GM18517 (cell line): ENCODE results near the gene RASAL2.

ENCODE experiments used
- ATAC-seq: cut with Tn5 transposase; IDR thresholded peaks from one replicate; pipeline ENCODE4 v1.9.1; 2021; ENCODE audit warnings: mild to moderate bottlenecking, moderate library complexity; ENCODE audit not compliant: unreplicated experiment

RASAL2 gene

DNA sequence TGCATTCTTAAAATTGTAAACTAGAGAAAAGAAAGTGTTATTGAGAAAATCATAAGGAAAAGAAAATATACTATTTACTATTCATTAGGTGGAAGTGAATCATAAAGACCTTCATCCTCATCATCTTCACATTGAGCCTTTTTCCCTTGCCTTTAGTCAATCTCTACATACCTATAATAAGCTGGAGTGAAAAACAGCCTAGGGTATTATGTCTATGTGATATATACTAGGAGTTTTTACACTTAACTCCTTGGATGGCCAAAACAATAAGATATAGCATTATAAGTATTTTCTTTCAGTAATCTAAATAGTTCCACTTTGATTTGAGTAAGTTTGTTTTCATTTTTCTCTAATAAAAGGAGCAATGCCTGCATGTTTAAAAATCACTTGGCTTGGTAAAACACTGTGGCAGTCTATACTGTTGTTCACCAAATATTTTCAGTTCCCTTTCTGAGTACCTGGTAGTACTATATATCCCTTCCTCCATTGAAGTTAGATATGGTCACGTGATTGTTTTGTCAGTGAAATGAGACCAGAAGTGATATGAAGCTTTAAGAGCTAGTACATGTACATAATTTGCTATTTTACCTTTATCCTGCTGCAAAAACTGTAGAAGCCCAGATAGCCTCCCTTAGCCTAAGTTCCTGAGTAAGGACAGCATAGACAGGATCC, 324.5 kb downstream of the RASAL2 start:
- peak; percentile 92 for ATAC-seq

- no peak for ATAC-seq
Observed at GRCh38 chr1:178434360-178434759, 340.5 kb downstream of the RASAL2 start.

DNA sequence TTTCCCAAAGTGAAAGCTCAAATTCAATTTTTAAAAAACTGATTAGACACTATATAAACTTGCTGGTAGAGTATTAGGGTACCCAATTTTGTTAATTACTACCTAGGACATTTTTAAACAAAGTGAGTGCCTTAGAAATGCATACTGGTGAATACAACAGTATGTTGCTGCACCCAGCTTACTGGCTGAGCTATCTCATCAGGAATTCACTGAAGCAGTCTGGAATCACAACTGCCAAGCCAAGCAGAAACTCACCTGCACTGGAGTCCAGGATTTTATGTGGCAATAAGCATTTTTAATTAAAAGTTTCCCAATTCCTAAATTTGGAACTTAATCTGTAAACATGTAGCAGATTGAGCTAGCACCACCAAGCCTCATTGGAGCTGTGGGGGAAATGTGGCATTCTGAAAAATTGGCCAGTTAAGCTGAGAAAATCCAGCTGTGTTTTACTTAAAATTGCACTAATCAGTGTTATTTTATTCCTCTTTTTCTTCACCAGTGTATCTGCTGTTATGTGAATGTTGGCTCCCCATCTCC, 341.1 kb downstream of the RASAL2 start:
- no peak for ATAC-seq

- no peak for ATAC-seq
Observed at GRCh38 chr1:178436899-178437298, 343.0 kb downstream of the RASAL2 start.

- no peak for ATAC-seq
Observed at GRCh38 chr1:178438432-178438831, 344.5 kb downstream of the RASAL2 start.

DNA sequence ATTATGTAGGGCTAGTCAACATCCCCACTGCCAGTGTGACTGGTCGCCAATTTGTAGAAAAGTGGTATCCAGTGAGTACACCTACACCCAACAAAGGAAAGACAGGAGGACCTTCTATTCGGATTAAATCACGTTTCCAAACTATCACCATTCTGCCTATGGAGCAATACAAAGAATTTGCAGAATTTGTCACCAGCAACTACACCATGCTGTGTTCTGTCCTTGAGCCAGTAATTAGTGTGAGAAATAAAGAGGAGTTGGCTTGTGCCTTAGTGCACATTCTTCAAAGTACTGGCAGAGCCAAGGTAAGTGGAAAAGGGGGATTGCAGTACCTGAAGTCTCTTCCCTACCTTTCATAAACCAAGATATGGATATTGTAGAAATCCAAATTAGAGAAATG, 349.0 kb downstream of the RASAL2 start:
- no peak for ATAC-seq

- ATAC-seq = no peak
Observed at GRCh38 chr1:178450871-178451270, 357.0 kb downstream of the RASAL2 start.

GRCh38 chr1:178451529-178451928, 357.6 kb downstream of the RASAL2 start:
- ATAC-seq = no peak

DNA sequence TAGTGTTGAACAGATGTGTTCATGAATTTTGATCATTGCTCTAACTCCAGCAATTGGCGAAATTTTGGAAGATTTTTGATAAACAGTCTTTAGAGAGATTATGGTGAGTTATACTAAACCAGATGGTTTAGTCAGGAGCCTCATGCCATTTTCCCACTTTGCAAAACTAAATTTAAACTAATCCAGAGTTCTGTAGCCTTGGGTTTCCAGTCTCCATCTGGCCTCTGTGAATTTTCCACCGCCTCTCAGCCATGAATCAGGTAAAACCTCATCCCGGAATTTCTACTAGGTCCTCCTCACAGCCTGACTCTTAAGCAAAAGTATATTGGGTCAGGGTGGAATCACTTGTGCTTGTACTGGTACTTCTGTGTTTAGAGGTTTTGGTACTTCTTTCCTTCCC, 358.1 kb downstream of the RASAL2 start:
- no peak for ATAC-seq

- ATAC-seq = no peak
Observed at GRCh38 chr1:178456472-178456871, 362.6 kb downstream of the RASAL2 start.

DNA sequence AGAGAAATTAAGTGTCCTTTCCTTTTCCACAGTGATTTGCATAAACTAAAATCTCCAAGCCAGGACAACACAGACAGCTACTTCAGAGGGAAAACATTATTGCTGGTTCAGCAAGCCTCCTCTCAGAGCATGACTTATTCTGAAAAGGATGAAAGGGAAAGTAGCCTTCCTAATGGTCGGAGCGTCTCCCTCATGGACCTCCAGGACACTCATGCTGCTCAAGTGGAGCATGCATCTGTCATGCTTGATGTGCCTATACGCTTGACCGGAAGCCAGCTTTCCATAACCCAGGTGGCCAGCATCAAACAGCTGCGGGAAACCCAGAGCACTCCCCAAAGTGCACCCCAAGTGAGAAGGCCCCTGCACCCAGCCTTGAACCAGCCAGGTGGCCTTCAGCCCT, 363.7 kb downstream of the RASAL2 start:
- no peak for ATAC-seq

DNA sequence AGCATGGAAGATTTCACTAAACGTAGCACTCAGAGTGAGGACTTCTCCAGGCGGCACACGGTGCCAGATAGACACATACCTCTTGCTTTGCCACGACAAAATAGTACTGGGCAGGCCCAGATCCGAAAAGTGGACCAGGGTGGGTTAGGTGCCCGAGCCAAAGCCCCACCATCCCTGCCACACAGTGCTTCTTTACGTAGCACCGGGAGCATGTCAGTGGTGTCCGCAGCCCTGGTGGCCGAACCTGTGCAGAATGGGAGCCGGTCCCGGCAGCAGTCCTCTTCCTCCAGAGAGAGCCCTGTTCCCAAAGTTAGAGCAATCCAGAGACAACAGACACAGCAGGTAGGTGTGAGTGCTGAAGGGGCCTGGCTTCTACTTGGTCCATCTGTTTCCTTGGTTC, 364.3 kb downstream of the RASAL2 start:
- ATAC-seq = no peak

- ATAC-seq = no peak
Observed at GRCh38 chr1:178461104-178461503, 367.2 kb downstream of the RASAL2 start.

DNA sequence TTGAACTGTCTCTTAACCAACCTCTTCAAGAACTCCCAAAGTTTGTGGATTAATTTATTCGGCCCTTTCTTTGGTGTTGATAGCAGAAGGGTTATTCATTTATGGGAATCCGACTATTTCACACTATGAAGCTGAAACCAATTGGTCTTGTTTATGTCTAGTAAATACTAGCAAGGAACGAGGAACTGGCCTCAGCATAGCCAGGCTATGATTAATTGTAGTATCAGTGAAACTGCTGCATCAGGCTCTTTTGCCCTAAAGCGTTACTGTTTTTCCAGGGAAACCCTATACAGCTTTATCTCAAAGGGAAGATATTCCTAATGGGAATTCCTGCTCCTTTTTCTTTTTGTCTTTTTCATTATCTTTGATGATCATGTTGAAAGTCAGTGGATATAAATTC, 367.8 kb downstream of the RASAL2 start:
- ATAC-seq = no peak

DNA sequence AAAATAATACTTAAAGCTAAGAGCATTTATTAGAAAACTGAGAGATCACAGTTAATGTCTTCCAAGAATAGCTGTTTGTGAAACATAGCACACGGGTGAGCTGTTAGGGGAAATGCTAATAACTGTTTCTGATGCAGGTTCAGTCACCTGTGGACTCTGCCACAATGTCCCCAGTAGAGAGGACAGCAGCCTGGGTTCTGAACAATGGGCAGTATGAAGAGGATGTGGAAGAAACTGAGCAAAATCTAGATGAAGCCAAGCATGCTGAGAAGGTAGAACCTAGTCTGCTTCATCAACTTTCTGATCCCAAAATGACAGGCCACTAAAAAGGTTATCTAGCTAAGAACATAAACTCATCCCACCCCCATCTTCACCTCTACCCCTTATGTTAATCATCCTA, 370.2 kb downstream of the RASAL2 start:
- ATAC-seq = no peak

DNA sequence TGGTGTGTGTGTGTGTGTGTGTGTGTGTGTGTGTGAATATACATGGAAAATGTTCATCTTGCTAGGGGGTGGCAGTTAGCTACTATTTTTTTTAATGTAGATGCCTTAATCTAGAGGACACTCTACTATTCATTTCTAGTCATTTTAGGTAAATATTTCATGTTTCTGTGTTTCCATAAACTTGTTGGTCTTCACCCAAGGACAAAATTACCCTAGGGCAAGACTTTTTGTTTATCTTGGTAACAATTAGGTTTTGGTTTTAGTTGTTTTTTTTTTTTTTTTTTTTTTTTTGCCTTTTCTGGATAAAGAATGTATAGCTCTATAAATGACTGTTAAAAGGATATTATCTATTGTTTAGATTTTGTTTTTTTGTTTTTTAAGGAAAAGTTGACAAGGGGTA, 370.7 kb downstream of the RASAL2 start:
- ATAC-seq = no peak

DNA sequence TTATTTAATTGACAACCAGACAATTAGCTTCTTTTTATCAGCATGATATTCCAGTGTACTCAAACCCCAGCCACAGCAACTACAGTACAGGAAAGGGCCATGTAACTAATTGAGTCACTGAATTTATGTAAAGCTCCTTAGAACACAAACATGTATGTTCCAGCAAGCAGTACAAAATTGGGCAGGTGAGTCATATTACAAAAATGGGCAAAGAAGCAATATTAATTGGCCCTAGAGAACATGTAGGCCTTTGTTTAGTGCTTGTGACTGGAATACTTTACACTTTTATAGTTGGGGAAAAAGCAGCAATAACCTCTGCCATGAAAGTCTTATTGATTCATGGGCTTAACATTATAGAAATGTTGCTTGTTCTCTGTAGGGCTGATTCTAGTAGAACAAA, 371.1 kb downstream of the RASAL2 start:
- ATAC-seq = no peak

DNA sequence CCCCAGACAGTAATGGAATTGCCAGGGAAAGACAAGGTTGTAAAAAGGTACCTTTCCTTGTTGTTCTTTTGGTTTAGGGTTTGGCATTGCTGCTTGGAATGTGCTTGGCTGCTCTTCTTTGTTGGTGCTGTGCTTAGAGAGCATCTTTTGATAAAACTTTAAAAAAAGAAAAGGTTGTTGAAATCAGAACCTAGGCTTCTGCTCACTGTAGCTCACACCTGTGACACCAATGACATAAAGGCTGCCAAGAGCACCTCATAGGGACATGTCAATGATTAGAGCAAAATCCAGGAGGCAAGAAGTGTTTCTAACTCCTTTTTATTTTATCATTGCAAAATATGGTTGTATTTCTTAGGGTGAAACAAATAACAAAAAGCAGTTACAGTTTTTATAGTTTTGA, 373.9 kb downstream of the RASAL2 start:
- no peak for ATAC-seq

GRCh38 chr1:178470411-178470960, 376.6 kb downstream of the RASAL2 start:
- ATAC-seq = no peak

DNA sequence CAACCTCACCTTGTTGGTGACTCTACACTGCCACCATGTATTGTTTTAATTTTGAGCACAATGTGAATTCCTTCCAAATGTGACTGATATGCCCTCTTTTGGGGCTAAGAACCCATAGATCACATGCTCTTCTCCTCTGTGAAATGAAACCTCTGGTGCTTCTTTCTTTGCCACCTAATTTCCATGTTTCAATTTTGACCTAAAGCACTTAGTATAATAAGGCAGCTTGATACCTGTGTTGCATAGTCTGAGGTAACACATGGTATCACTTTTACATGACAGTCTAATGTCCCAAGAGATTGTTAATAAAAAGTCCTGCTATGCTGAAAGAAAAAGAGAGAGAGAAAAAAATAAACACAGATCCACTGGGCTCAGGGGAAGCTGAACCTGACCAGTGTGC, 378.6 kb downstream of the RASAL2 start:
- ATAC-seq = no peak

DNA sequence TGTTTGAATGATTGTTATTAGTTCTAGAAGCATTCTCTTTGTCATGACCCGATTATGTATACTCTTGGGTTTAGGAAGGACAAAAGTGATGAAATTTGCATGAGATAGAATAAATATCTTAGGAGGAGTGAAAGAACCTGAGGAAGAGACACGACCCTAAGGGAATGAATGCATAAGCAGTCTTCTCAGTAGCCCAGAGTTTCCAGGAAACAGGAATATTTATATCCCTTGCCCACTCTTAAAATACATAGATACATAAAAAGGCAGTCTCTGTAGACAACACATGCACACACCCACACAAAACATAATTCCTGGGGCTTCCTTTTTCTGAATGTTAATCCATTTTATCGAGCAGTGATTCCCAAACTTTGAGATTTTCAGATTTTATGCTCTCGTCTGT, 383.5 kb downstream of the RASAL2 start:
- no peak for ATAC-seq

GRCh38 chr1:178477841-178478240, 383.9 kb downstream of the RASAL2 start:
- no peak for ATAC-seq
